Testis (tissue), 3 donors: Measurements from ENCODE around the gene MTERF4. TPM values are rescaled to one million over a fixed set of nuclear protein-coding genes. Genes with fewer than 3 reads are reported as not detected.

Experiments used
- DNase-seq: peaks from one replicate; pipeline ENCODE4 v3.0.0-alpha.2; 2019
- H3K27ac ChIP-seq, 2 donors: fragments of 200-600 bp; sonication (generic); one replicate each; pipeline ENCODE4 v1.5.1; 2019
- H3K27me3 ChIP-seq: fragments of 200-600 bp; sonication (generic); one replicate; pipeline ENCODE4 v1.5.1; 2019
- H3K36me3 ChIP-seq: fragments of 200-600 bp; sonication (generic); one replicate; pipeline ENCODE4 v1.5.1; 2017; ENCODE audit warnings: low read depth; ENCODE audit errors: missing control alignments
- H3K4me1 ChIP-seq: fragments of 200-600 bp; sonication (generic); one replicate; pipeline ENCODE4 v1.5.1; 2019
- H3K4me3 ChIP-seq, 2 donors: fragments of 200-600 bp; sonication (generic); one replicate each; pipeline ENCODE4 v1.5.1; 2017 to 2019
- H3K9me3 ChIP-seq: fragments of 200-600 bp; sonication (generic); one replicate; pipeline ENCODE4 v1.5.1; 2017
- CTCF ChIP-seq, 3 experiments: fragments of 450-650 bp in 2 of 3; fragments of 200-600 bp in 1 of 3; sonication (generic) in 1 of 3; IDR thresholded peaks; one replicate each; pipeline ENCODE4 v1.5.1; 2016 to 2019; ENCODE audit warnings: antibody characterized with exemption in 3 of 3, mild to moderate bottlenecking in 2 of 3, moderate library complexity in 1 of 3
- POLR2A ChIP-seq: fragments of 450-650 bp; IDR thresholded peaks from one replicate; pipeline ENCODE4 v1.6.1; 2017; ENCODE audit warnings: antibody characterized with exemption, mild to moderate bottlenecking, moderate library complexity
- WGBS, 2 donors: methylation state at CpG; one replicate each; pipeline ENCODE4 v1.1.5; 2018; 5-methylcytosine and 5-hydroxymethylcytosine counted together
- intact Hi-C: fragments of 100-400 bp; cut with DNase I; formaldehyde crosslinking; loops from one replicate; pipeline ENCODE4 v1.15.1; 2023; ENCODE audit warnings: low total_unique reads
- polyA plus RNA-seq: library from polyadenylated mRNA; stranded (reverse); fragments of 350-450 nt; fragmentation: Illumina TruSeq; extraction: RNeasy Lipid Tissue Mini Kit (QIAGEN cat#74804); gene quantifications from one replicate; pipeline ENCODE4 v1.2.3, GENCODE V29; 2014; ENCODE audit warnings: low read depth, low replicate concordance; ENCODE audit not compliant: insufficient read depth
- total RNA-seq, 2 donors: library from RNA; depleted of rRNA; stranded (reverse); fragments of >200 nt; gene quantifications; one replicate each; pipeline ENCODE4 v1.2.3, GENCODE V29; 2016

MTERF4 gene
- total and polyA plus RNA-seq, 3 donors from 2014 or later = 26.4 to 40.6 (median 37.3) TPM

GRCh38 chr2:241068942-241069810 lies 32.9 kb downstream of the MTERF4 start:
- intact Hi-C loops = no loop called here
- 72 to 88% methylated on average over 6 to 28 of the region's 28 CpGs for WGBS, 2 donors
- no peaks in the 10 kb centered on the region for H3K9me3 ChIP-seq
- H3K27ac ChIP-seq = no peak overlapping the region
- no peaks in the 10 kb centered on the region for H3K36me3 ChIP-seq
- TF ChIP-seq POLR2A = no peak
- no peak for TF ChIP-seq CTCF (IDR thresholded peaks at IDR 0.05)
- peak; percentile 6 for DNase-seq
- no peak overlapping the region for H3K4me3 ChIP-seq
- H3K4me1 ChIP-seq = no peaks in the 10 kb centered on the region
- no peaks in the 10 kb centered on the region for H3K27me3 ChIP-seq

- DNase-seq = peak; percentile 7
- intact Hi-C loops = no loop called here
- TF ChIP-seq POLR2A = no peak
- TF ChIP-seq CTCF (IDR thresholded peaks at IDR 0.05) = no peak
These were observed 33.7 kb downstream of the MTERF4 start for GRCh38 chr2:241068136-241068941.

GRCh38 chr2:241067501-241068135 lies 34.5 kb downstream of the MTERF4 start:
- intact Hi-C loops = no loop called here
- WGBS, 2 donors = 86 to 94% methylated on average over 6 to 21 of the region's 21 CpGs
- H3K4me1 ChIP-seq = no peaks in the 10 kb centered on the region
- DNase-seq = peak; percentile 8
- H3K4me3 ChIP-seq = no peak overlapping the region
- no peak overlapping the region for H3K27ac ChIP-seq
- TF ChIP-seq CTCF (IDR thresholded peaks at IDR 0.05) (no peak), POLR2A (no peak)
- no peaks in the 10 kb centered on the region for H3K27me3 ChIP-seq
- no peaks in the 10 kb centered on the region for H3K9me3 ChIP-seq
- no peaks in the 10 kb centered on the region for H3K36me3 ChIP-seq

More at GRCh38 chr2:241068136-241068941, 33.7 kb downstream of the MTERF4 start:
- Histone ChIP-seq H3K9me3 (no peaks in the 10 kb centered on the region), H3K27me3 (no peaks in the 10 kb centered on the region), H3K36me3 (no peaks in the 10 kb centered on the region), H3K27ac (no peak overlapping the region), H3K4me1 (no peaks in the 10 kb centered on the region), H3K4me3 (no peak overlapping the region)
- 84 to 89% methylated on average over 22 to 25 of the region's 25 CpGs for WGBS, 2 donors

GRCh38 chr2:241066893-241067341 lies 35.2 kb downstream of the MTERF4 start:
- 89 to 92% methylated on average over 7 to 15 of the region's 15 CpGs for WGBS, 2 donors
- no peak for TF ChIP-seq CTCF (IDR thresholded peaks at IDR 0.05)
- TF ChIP-seq POLR2A = no peak
- H3K27me3 ChIP-seq = no peaks in the 10 kb centered on the region
- H3K9me3 ChIP-seq = no peaks in the 10 kb centered on the region
- intact Hi-C loops = no loop called here
- H3K36me3 ChIP-seq = no peaks in the 10 kb centered on the region
- no peak overlapping the region for H3K27ac ChIP-seq
- H3K4me1 ChIP-seq = no peaks in the 10 kb centered on the region
- no peak overlapping the region for H3K4me3 ChIP-seq
- peak; percentile 14 for DNase-seq
